K562 (cell line): ENCODE measurements around the gene SSBP2. TPM values are rescaled to one million over a fixed set of nuclear protein-coding genes. Genes with fewer than 3 reads are reported as not detected.

Experiments used
- ATAC-seq: fragments of 200-7000 bp; cut with Tn5 transposase; 3 replicates; pipeline ENCODE4 v1.9.1; 2020; ENCODE audit warnings: moderate library complexity
- BruUV-seq: library from RNA; stranded (reverse); fragments of 400-500 nt; replicated peaks from 2 replicates; lab custom pipeline; 2021; lab: Mats Ljungman, UMichigan
- CTCF ChIA-PET: fragments of 300-600 bp; formaldehyde crosslinking; extraction: SDS; loops from one replicate; lab custom pipeline; 2021; ENCODE audit warnings: low intra/inter-chr PET ratio; lab: Yijun Ruan, JAX
- POLR2A ChIA-PET: fragments of 300-600, 350-650 bp; sonication (Branson Sonifier 250); formaldehyde crosslinking; extraction: SDS; loops from one replicate; lab custom pipeline; 2021; ENCODE audit warnings: antibody characterized with exemption, inconsistent platforms; lab: Yijun Ruan, JAX
- DNase-seq, 4 experiments: peaks; one replicate each; pipeline versions ENCODE4 v3.0.0 to v3.0.0-alpha.2; 2011 to 2018; ENCODE audit warnings: low spot score in 3 of 4, mixed read lengths in 3 of 4; ENCODE audit errors: extremely low read depth in 1 of 4
- FAIRE-seq: peaks from 2 replicates; lab custom pipeline; 2011; peaks lifted over from hg19 to GRCh38; lab: Jason Lieb, UNC
- H2AFZ ChIP-seq: 2 replicates; pipeline ENCODE4 v1.6.0; 2011; ENCODE audit warnings: low read depth, low read length, control low read depth, inconsistent platforms
- H3K27ac ChIP-seq: fragments of 200-600 bp; 3 replicates; pipeline ENCODE4 v1.8.0; 2011; ENCODE audit warnings: low read depth, mild to moderate bottlenecking, control low read depth, inconsistent platforms, low read length, moderate library complexity, mixed read lengths; ENCODE audit errors: extremely low read depth
- H3K27me3 ChIP-seq, 2 experiments: fragments of 300-600 bp in 1 of 2; 2 replicates in 1 of 2; 3 replicates in 1 of 2; pipeline versions ENCODE4 v1.6.0 to v1.8.0; 2011; ENCODE audit warnings: inconsistent platforms in 2 of 2, low read length in 2 of 2, mild to moderate bottlenecking in 1 of 2, mixed read lengths in 1 of 2, moderate library complexity in 1 of 2; ENCODE audit not compliant: control insufficient read depth in 2 of 2, insufficient read depth in 2 of 2
- H3K36me3 ChIP-seq: fragments of 300-600 bp; 3 replicates; pipeline ENCODE4 v1.8.0; 2011; ENCODE audit warnings: mild to moderate bottlenecking, low read length, inconsistent platforms; ENCODE audit not compliant: control insufficient read depth, insufficient read depth
- H3K4me1 ChIP-seq, 2 experiments: fragments of 200-600 bp in 1 of 2; replicated peaks in 1 of 2; 2 replicates in 1 of 2; 3 replicates in 1 of 2; pipeline versions ENCODE4 v1.5.1 to v1.8.0; 2011; ENCODE audit warnings: inconsistent platforms in 2 of 2, low read length in 2 of 2, mild to moderate bottlenecking in 1 of 2, mixed read lengths in 1 of 2, moderate library complexity in 1 of 2; ENCODE audit not compliant: control insufficient read depth in 2 of 2, insufficient read depth in 2 of 2
- H3K4me2 ChIP-seq: 2 replicates; pipeline ENCODE4 v1.6.1; 2011; ENCODE audit warnings: low read length, control low read depth, inconsistent platforms, mixed read lengths; ENCODE audit not compliant: insufficient read depth
- H3K4me3 ChIP-seq: fragments of 200-600 bp; sonication (generic), shearing (Covaris generic); 2 replicates; pipeline ENCODE4 v1.5.1; 2016; ENCODE audit warnings: control low read depth, inconsistent platforms
- H3K79me2 ChIP-seq: fragments of 200-600 bp; 3 replicates; pipeline ENCODE4 v1.8.0; 2011; ENCODE audit warnings: low read length, inconsistent platforms; ENCODE audit not compliant: control insufficient read depth, insufficient read depth
- H3K9ac ChIP-seq, 2 experiments: 2 replicates each; pipeline versions ENCODE4 v1.6.0 to v1.6.1; 2011; ENCODE audit warnings: low read depth in 2 of 2, low read length in 2 of 2, control low read depth in 1 of 2, inconsistent platforms in 1 of 2, mild to moderate bottlenecking in 1 of 2, mixed read lengths in 1 of 2; ENCODE audit not compliant: insufficient read depth in 1 of 2
- H3K9me1 ChIP-seq: one replicate; pipeline ENCODE4 v1.6.0; 2011; ENCODE audit warnings: inconsistent platforms, mild to moderate bottlenecking, low read length, moderate library complexity; ENCODE audit not compliant: control insufficient read depth, insufficient read depth
- H3K9me3 ChIP-seq: replicated peaks from 2 replicates; pipeline ENCODE4 v1.5.1; 2011; ENCODE audit warnings: low read depth, low read length, inconsistent platforms; ENCODE audit not compliant: control insufficient read depth, insufficient read depth
- H4K20me1 ChIP-seq: replicated peaks from 2 replicates; pipeline ENCODE4 v1.6.1; 2011; ENCODE audit warnings: low read length, inconsistent platforms, mixed read lengths; ENCODE audit not compliant: control insufficient read depth, insufficient read depth
- CBX3 ChIP-seq, 2 experiments: IDR thresholded peaks; 1 replicate in 1 of 2; 2 replicates in 1 of 2; pipeline ENCODE4 v1.6.1; 2012; ENCODE audit warnings: inconsistent platforms in 2 of 2, low read length in 2 of 2, borderline replicate concordance in 1 of 2, control low read depth in 1 of 2
- MEF2A ChIP-seq: IDR thresholded peaks from 2 replicates; pipeline ENCODE4 v1.6.1; 2011; ENCODE audit warnings: low read depth, mild to moderate bottlenecking, low read length, moderate library complexity; ENCODE audit not compliant: control insufficient read depth
- MEF2D ChIP-seq: conservative IDR thresholded peaks from 2 replicates; pipeline ENCODE4 v1.6.1; 2016; ENCODE audit warnings: low read depth, missing genetic modification characterization, missing compliant biosample characterization
- POLR2AphosphoS5 ChIP-seq: IDR thresholded peaks from 2 replicates; pipeline ENCODE4 v1.6.1; 2011; ENCODE audit warnings: mild to moderate bottlenecking, low read depth, low read length, moderate library complexity; ENCODE audit not compliant: control insufficient read depth, insufficient read depth
- in situ Hi-C: fragments of 300-500 bp; cut with MboI; formaldehyde crosslinking; loops from 4 replicates; pipeline ENCODE4 v1.15.0; 2018; ENCODE audit warnings: inconsistent platforms, mixed read lengths
- intact Hi-C: fragments of 100-400 bp; cut with micrococcal nuclease; formaldehyde crosslinking; loops from 2 replicates; pipeline ENCODE4 v1.14.2; 2022
- polyA plus RNA-seq, 8 experiments: library from polyadenylated mRNA; depleted of rRNA in 4 of 8; stranded (reverse) in 5 of 8; unstranded in 3 of 8; fragments of >200 nt; fragmentation: Nextera tagmentation in 2 of 8; fragmentation: Illumina TruSeq in 1 of 8; extraction: Ambion mirVana in 2 of 8; extraction: Trizol in 1 of 8; gene quantifications; 2 replicates each; pipeline versions ENCODE4 v1.2.1 to v1.2.3, GENCODE V29; 2011 to 2014; ENCODE audit warnings: inconsistent platforms in 1 of 8, missing spikeins in 1 of 8
- total RNA-seq, 7 experiments: library from RNA; depleted of rRNA in 6 of 7; stranded (reverse); fragments of >200 nt in 6 of 7; fragmentation: Illumina TruSeq in 2 of 7; extraction: Trizol in 2 of 7; gene quantifications; 2 replicates each; pipeline versions ENCODE4 v1.2.1 to v1.2.3, GENCODE V29; 2011 to 2021; ENCODE audit warnings: low replicate concordance in 1 of 7
- TF ChIP-seq, protein P1 (sequence below), 2 experiments: fragments of 150-350 bp in 1 of 2; IDR thresholded peaks; 2 replicates each; pipeline ENCODE4 v1.6.1; 2012 to 2016; ENCODE audit warnings: low read depth in 2 of 2, low read length in 2 of 2, mild to moderate bottlenecking in 1 of 2, moderate library complexity in 1 of 2

The SSBP2 gene
- total and polyA plus RNA-seq, 9 of the 15 experiments (the other 6 are each of a cell fraction or from before 2014, with no cell fraction given), result 22.3 to 133 (median 42.1) TPM

GRCh38 chr5:81700166-81700565 lies 50.7 kb downstream of the SSBP2 start:
- Histone ChIP-seq H3K27me3 (no peaks in the 10 kb centered on the region), H3K9me3 (peaks cover 4% of the 10 kb centered on the region), H3K36me3 (no peaks in the 10 kb centered on the region; the same call in 2 of the 3 replicates), H3K27ac (no peak overlapping the region), H3K4me1 (no peaks in the 10 kb centered on the region), H3K9me1 (no peaks in the 10 kb centered on the region), H4K20me1 (no peaks in the 10 kb centered on the region), H3K4me3 (no peak overlapping the region), H3K4me2 (no peak overlapping the region), H3K9ac (no peak overlapping the region), H3K79me2 (peaks cover 16% of the 10 kb centered on the region), H2AFZ (no peak overlapping the region)
- no peak for FAIRE-seq
- intact Hi-C loops (no loop called here), in situ Hi-C loops (no loop called here)
- ATAC-seq, result no peak
- ChIA-PET CTCF (no interaction called here), POLR2A (interaction anchor here (2.1 kb wide), 1 partner anchor 9 kb away, joined by 5 read pairs; no protein-coding TSS in a partner anchor)
- no peak for DNase-seq
- TF ChIP-seq, protein P1, sequence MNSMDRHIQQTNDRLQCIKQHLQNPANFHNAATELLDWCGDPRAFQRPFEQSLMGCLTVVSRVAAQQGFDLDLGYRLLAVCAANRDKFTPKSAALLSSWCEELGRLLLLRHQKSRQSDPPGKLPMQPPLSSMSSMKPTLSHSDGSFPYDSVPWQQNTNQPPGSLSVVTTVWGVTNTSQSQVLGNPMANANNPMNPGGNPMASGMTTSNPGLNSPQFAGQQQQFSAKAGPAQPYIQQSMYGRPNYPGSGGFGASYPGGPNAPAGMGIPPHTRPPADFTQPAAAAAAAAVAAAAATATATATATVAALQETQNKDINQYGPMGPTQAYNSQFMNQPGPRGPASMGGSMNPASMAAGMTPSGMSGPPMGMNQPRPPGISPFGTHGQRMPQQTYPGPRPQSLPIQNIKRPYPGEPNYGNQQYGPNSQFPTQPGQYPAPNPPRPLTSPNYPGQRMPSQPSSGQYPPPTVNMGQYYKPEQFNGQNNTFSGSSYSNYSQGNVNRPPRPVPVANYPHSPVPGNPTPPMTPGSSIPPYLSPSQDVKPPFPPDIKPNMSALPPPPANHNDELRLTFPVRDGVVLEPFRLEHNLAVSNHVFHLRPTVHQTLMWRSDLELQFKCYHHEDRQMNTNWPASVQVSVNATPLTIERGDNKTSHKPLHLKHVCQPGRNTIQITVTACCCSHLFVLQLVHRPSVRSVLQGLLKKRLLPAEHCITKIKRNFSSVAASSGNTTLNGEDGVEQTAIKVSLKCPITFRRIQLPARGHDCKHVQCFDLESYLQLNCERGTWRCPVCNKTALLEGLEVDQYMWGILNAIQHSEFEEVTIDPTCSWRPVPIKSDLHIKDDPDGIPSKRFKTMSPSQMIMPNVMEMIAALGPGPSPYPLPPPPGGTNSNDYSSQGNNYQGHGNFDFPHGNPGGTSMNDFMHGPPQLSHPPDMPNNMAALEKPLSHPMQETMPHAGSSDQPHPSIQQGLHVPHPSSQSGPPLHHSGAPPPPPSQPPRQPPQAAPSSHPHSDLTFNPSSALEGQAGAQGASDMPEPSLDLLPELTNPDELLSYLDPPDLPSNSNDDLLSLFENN (IDR thresholded peaks at IDR 0.05; ENCODE audit: low read depth in 2 of 2, low read length in 2 of 2), result no peak
- peak in 1 of 2 experiments; percentile 57; a peak in 1 of 3 replicates for TF ChIP-seq CBX3 (IDR thresholded peaks at IDR 0.05; ENCODE audit: borderline replicate concordance in 1 of 2, low read length in 2 of 2)
- TF ChIP-seq MEF2A, result peak; percentile 90; the same call in 1 of the 2 replicates
- TF ChIP-seq POLR2AphosphoS5, result no peak
- TF ChIP-seq MEF2D, result peak; percentile 48; the same call in 1 of the 2 replicates
- no TSS peak for BruUV-seq
